ENCODE data around the gene BMPR1A. TPM values are rescaled to one million over a fixed set of nuclear protein-coding genes. Genes with fewer than 3 reads are reported as not detected.
A peak's percentile ranks its signal among the peaks of the same experiment; 100 is the strongest.
"Not testable (repeated sequence)": the region's sequence is repeated elsewhere in the genome, so short reads cannot be mapped to it uniquely, and the experiment has no call there.

Gene BMPR1A
- total RNA-seq, 1 donor: 71.7 TPM

DNA sequence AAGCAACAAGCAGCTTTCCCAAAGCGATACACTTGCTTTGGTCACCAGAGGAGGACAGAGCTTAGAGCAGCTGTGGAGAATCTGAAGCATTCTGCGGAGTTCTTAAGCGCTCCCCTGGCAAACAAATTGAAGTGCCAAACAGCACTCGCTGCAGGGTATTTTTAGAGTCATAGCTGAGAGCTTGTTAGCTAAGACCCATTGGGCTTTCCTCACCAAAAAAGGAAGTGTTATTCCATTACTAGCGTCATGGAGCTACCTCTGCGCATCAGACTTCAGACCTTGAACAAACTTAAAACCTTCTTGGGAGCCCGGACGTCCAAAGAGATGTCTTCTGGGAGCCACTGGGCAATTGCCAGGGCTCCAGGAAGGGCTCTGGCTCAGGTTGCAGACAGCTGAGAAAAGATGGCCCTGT, 23.2 kb upstream of the BMPR1A start:
- no peak overlapping the region for H3K4me3 ChIP-seq (ENCODE audit: insufficient read depth, low read length)
- H3K27me3 ChIP-seq (ENCODE audit: insufficient read depth, low read length): no peaks in the 10 kb centered on the region
- H3K9me3 ChIP-seq (ENCODE audit: low read depth, low read length): no peaks in the 10 kb centered on the region
- no peaks in the 10 kb centered on the region for H3K79me2 ChIP-seq (ENCODE audit: insufficient read depth, low read length)
- H3K4me2 ChIP-seq (ENCODE audit: insufficient read depth, low read length): peak overlapping the region; percentile 50
- TF ChIP-seq, protein P1, sequence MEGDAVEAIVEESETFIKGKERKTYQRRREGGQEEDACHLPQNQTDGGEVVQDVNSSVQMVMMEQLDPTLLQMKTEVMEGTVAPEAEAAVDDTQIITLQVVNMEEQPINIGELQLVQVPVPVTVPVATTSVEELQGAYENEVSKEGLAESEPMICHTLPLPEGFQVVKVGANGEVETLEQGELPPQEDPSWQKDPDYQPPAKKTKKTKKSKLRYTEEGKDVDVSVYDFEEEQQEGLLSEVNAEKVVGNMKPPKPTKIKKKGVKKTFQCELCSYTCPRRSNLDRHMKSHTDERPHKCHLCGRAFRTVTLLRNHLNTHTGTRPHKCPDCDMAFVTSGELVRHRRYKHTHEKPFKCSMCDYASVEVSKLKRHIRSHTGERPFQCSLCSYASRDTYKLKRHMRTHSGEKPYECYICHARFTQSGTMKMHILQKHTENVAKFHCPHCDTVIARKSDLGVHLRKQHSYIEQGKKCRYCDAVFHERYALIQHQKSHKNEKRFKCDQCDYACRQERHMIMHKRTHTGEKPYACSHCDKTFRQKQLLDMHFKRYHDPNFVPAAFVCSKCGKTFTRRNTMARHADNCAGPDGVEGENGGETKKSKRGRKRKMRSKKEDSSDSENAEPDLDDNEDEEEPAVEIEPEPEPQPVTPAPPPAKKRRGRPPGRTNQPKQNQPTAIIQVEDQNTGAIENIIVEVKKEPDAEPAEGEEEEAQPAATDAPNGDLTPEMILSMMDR (IDR thresholded peaks at IDR 0.05; ENCODE audit: extremely low read depth, low read depth, low read length): no peak
- H2AFZ ChIP-seq (ENCODE audit: low read length): peak overlapping the region; percentile 8
- peak; percentile 52 for DNase-seq (ENCODE audit: insufficient read length, low spot score, missing footprints)
- no peaks in the 10 kb centered on the region for H3K4me1 ChIP-seq (ENCODE audit: insufficient read depth, low read length)
- no peaks in the 10 kb centered on the region for H3K36me3 ChIP-seq (ENCODE audit: insufficient read depth, low read length)
- H4K20me1 ChIP-seq (ENCODE audit: insufficient read depth, low read length): no peaks in the 10 kb centered on the region
- H3K27ac ChIP-seq (ENCODE audit: low read depth, low read length): no peak overlapping the region

DNA sequence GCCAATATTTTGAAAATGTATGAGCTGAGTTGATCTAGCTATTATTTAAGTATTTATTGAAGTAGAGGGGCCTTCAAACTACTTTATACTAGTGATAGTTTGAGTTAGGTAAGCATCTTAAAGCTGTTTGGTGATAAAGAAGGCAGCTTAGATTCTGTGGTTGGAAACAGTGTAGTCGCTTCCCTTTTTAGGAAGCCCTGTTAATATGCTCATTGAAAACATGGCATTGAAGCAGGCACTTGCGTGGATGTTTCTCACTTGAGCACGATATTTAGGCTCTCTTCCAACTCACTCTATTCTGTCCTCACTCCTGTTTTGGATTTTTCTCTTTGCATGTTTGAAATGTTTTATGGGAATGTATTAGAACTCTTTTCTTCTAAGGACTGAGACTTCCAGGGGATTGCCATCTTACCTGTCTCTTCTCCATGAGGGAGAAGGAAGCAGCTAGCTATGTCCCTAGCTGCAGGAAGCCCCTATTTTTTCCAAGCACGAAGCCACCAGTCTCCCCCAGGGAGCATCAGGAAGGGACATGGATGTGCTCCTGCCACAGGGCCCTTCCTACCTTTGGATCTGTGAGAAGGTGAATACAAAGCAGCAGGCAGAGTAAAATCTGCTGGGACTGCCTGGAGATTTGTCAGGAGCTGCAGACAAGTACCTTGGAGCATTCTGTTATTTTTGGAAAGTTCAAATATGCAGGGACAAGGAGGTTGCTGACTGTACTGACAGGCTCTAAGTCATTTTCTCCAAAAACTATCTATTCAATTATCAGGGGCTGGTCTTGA, 22.0 kb upstream of the BMPR1A start:
- Histone ChIP-seq H4K20me1 (ENCODE audit: insufficient read depth, low read length) (no peaks in the 10 kb centered on the region), H3K27ac (ENCODE audit: low read depth, low read length) (no peak overlapping the region), H3K79me2 (ENCODE audit: insufficient read depth, low read length) (no peaks in the 10 kb centered on the region), H2AFZ (ENCODE audit: low read length) (no peak overlapping the region), H3K9me3 (ENCODE audit: low read depth, low read length) (no peaks in the 10 kb centered on the region), H3K27me3 (ENCODE audit: insufficient read depth, low read length) (no peaks in the 10 kb centered on the region), H3K4me3 (ENCODE audit: insufficient read depth, low read length) (no peak overlapping the region), H3K4me1 (ENCODE audit: insufficient read depth, low read length) (no peaks in the 10 kb centered on the region), H3K36me3 (ENCODE audit: insufficient read depth, low read length) (no peaks in the 10 kb centered on the region), H3K4me2 (ENCODE audit: insufficient read depth, low read length) (no peak overlapping the region)
- peak; percentile 19 for DNase-seq (ENCODE audit: insufficient read length, low spot score, missing footprints)
- TF ChIP-seq, protein P1 (IDR thresholded peaks at IDR 0.05; ENCODE audit: extremely low read depth, low read depth, low read length): no peak

DNA sequence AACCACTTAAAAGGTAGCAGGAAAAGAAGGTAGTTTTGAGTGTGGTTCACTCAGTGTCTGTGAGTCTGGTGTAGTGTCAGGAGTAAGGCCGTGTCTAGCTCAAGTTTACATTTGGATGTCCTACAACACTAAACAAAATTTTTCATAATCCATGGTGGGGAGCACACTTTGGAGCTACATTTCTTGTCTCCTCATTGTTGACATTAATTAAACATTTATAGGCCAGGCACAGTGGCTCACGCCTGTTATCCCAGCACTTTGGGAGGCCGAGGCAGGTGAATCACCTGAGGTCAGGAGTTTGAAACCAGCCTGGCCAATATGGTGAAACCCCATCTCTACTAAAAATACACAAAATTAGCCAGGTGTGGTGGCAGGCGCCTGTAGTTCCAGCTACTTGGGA, 21.1 kb upstream of the BMPR1A start:
- DNase-seq (ENCODE audit: insufficient read length, low spot score, missing footprints): peak; percentile 68
- not testable (repeated sequence) for H3K27ac ChIP-seq (ENCODE audit: low read depth, low read length); H3K27me3 ChIP-seq (ENCODE audit: insufficient read depth, low read length); H4K20me1 ChIP-seq (ENCODE audit: insufficient read depth, low read length); H3K4me2 ChIP-seq (ENCODE audit: insufficient read depth, low read length); H2AFZ ChIP-seq (ENCODE audit: low read length); H3K36me3 ChIP-seq (ENCODE audit: insufficient read depth, low read length); H3K9me3 ChIP-seq (ENCODE audit: low read depth, low read length); H3K4me3 ChIP-seq (ENCODE audit: insufficient read depth, low read length); H3K79me2 ChIP-seq (ENCODE audit: insufficient read depth, low read length); H3K4me1 ChIP-seq (ENCODE audit: insufficient read depth, low read length)

DNA sequence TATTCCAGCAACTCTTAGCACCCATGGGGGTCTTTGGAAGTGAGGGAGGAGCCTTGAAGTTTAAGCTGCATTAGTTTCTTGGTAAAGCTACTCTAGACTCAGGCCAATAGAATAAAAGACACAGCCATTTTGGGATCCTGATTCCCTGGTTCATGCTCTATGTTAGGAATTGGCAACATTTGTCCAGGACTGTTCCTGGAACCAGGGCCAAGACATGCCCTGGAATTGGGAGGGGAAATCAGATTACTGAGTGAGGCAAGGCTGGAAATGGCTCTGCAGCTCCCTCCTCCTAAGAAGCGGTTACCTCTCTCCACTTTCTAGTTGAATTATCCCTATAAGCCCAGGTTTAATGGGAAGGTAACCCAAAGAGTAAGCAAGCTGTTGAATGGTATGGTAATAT, 14.2 kb upstream of the BMPR1A start:
- Histone ChIP-seq H3K9me3 (ENCODE audit: low read depth, low read length) (no peaks in the 10 kb centered on the region), H3K4me2 (ENCODE audit: insufficient read depth, low read length) (no peak overlapping the region), H3K27me3 (ENCODE audit: insufficient read depth, low read length) (no peaks in the 10 kb centered on the region), H4K20me1 (ENCODE audit: insufficient read depth, low read length) (no peaks in the 10 kb centered on the region), H3K4me1 (ENCODE audit: insufficient read depth, low read length) (peaks cover 4% of the 10 kb centered on the region), H3K79me2 (ENCODE audit: insufficient read depth, low read length) (no peaks in the 10 kb centered on the region), H3K4me3 (ENCODE audit: insufficient read depth, low read length) (no peak overlapping the region), H2AFZ (ENCODE audit: low read length) (no peak overlapping the region), H3K27ac (ENCODE audit: low read depth, low read length) (no peak overlapping the region), H3K36me3 (ENCODE audit: insufficient read depth, low read length) (no peaks in the 10 kb centered on the region)
- TF ChIP-seq, protein P1 (IDR thresholded peaks at IDR 0.05; ENCODE audit: extremely low read depth, low read depth, low read length): no peak
- DNase-seq (ENCODE audit: insufficient read length, low spot score, missing footprints): no peak
